GM06990 (cell line): Measurements from ENCODE around the gene NTNG1.

ENCODE experiments used
- DNase-seq: peaks from one replicate; pipeline ENCODE4 v3.0.0-alpha.2; 2011; ENCODE audit not compliant: insufficient read length; ENCODE audit errors: extremely low read depth
- H3K27me3 ChIP-seq: replicated peaks from 2 replicates; pipeline ENCODE4 v1.6.0; 2011; ENCODE audit warnings: low read length; ENCODE audit not compliant: control insufficient read depth, insufficient read depth
- H3K36me3 ChIP-seq: 2 replicates; pipeline ENCODE4 v1.5.1; 2011; ENCODE audit warnings: low read length; ENCODE audit not compliant: control insufficient read depth, insufficient read depth
- H3K4me3 ChIP-seq: replicated peaks from 2 replicates; pipeline ENCODE4 v1.5.1; 2011; ENCODE audit warnings: low read depth, mild to moderate bottlenecking, control low read depth, low read length
- TF ChIP-seq, protein P1 (sequence below): IDR thresholded peaks from 2 replicates; pipeline ENCODE4 v1.5.1; 2011; ENCODE audit warnings: low read length, control low read depth, mild to moderate bottlenecking, inconsistent platforms; ENCODE audit not compliant: insufficient read depth, poor library complexity, severe bottlenecking

Gene NTNG1

DNA sequence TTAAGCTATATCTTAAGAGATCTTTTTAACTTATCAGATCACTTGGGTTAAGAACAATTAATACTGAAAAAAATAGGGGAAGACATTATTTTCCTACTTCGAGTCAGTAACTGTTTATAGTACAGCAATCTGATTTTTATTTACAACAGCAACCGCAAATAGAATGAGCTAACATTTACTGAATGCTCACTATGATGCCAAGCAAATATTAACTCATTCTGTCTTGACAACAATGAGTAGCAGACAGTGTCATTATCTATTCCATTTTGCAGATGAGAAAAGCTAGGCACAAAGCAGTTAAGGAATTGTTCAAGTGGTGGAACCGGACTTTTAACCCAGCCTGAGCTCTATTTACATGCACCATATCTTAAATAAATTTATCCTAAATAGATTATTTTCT lies 273.7 kb downstream of the NTNG1 start:
- Histone ChIP-seq H3K27me3 (no peaks in the 10 kb centered on the region), H3K36me3 (no peaks in the 10 kb centered on the region), H3K4me3 (no peak overlapping the region)
- no peak for DNase-seq
- TF ChIP-seq, protein P1, sequence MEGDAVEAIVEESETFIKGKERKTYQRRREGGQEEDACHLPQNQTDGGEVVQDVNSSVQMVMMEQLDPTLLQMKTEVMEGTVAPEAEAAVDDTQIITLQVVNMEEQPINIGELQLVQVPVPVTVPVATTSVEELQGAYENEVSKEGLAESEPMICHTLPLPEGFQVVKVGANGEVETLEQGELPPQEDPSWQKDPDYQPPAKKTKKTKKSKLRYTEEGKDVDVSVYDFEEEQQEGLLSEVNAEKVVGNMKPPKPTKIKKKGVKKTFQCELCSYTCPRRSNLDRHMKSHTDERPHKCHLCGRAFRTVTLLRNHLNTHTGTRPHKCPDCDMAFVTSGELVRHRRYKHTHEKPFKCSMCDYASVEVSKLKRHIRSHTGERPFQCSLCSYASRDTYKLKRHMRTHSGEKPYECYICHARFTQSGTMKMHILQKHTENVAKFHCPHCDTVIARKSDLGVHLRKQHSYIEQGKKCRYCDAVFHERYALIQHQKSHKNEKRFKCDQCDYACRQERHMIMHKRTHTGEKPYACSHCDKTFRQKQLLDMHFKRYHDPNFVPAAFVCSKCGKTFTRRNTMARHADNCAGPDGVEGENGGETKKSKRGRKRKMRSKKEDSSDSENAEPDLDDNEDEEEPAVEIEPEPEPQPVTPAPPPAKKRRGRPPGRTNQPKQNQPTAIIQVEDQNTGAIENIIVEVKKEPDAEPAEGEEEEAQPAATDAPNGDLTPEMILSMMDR: no peak

- DNase-seq: no peak
- Histone ChIP-seq H3K36me3 (no peaks in the 10 kb centered on the region), H3K4me3 (no peak overlapping the region), H3K27me3 (no peaks in the 10 kb centered on the region)
- TF ChIP-seq, protein P1: no peak
Observed at GRCh38 chr1:107415241-107415640, 274.4 kb downstream of the NTNG1 start.

DNA sequence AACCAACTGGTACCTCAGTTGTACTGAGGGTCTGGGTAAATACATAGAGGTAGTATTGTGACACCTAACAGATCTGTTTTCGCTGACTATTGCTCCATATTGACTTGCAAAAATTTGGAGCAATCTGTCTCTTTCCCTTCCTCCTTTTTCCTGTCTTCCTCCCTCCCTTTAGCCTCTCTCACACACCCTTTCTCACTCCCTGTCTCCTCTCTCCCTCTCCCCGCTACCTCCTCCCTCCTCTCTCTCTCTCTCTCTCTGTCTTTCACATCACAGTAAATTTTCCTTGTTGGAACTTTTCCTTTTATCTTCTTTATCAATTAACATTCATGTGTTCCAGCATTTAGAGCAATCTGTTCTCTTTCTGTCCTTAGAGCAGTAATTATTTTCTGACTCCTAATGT lies 278.2 kb downstream of the NTNG1 start:
- Histone ChIP-seq H3K27me3 (no peaks in the 10 kb centered on the region), H3K36me3 (no peaks in the 10 kb centered on the region), H3K4me3 (no peak overlapping the region)
- no peak for DNase-seq
- TF ChIP-seq, protein P1: no peak

- Histone ChIP-seq H3K36me3 (no peaks in the 10 kb centered on the region), H3K27me3 (no peaks in the 10 kb centered on the region), H3K4me3 (no peak overlapping the region)
- TF ChIP-seq, protein P1: no peak
- DNase-seq: no peak
Observed at GRCh38 chr1:107422901-107423300, 282.1 kb downstream of the NTNG1 start.

DNA sequence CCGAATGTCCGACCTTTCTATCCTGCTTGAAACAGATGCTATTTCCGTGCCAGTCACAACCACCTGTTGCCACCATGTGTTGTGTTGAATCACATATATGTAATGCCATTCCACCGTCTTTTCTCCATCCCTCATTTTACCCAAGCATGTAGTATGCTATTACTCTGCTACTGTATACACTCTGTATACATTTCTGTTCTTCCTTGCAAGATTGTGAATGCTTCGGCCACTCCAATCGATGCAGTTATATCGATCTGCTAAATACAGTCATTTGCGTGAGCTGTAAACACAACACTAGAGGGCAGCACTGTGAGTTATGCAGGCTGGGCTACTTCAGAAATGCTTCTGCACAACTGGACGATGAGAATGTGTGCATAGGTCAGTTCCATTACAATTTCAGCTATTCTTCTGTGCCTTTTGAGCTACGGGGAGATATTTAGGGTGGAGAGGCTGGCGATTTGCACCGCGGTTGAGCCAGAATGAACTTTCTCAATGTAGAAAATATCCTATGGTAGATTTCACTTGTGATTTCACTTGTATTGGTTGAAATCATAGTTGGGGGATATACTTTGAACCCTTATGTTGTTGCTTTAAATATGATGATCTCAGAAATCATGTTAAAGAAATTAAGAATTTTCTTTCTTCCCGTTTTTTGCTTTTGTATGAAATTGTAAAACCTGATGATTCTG lies 289.8 kb downstream of the NTNG1 start:
- H3K36me3 ChIP-seq: no peaks in the 10 kb centered on the region
- H3K4me3 ChIP-seq: no peak overlapping the region
- TF ChIP-seq, protein P1: peak; percentile 70
- no peak for DNase-seq
- H3K27me3 ChIP-seq: no peaks in the 10 kb centered on the region

DNA sequence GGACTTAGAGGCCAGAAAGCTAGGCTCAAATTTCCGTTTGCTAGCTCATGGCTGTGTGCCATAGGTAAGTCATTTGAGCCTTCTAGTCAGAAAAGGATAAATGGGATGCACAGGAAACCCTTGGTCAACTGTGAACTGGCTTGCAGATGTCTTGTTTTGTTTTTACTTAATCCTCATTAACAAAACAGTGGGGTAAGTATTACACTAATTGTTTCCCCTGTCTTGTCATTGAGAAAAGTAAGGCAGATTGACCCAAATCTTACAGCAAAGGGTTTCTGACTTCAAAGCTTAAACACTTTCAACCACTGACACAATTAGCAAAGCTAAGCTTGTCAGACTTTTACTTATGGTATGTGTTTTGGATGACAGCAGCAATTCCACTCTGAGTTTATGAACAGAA lies 291.3 kb downstream of the NTNG1 start:
- DNase-seq: peak; percentile 36
- Histone ChIP-seq H3K4me3 (no peak overlapping the region), H3K36me3 (no peaks in the 10 kb centered on the region), H3K27me3 (no peaks in the 10 kb centered on the region)
- TF ChIP-seq, protein P1: no peak
